HepG2 (cell line): ENCODE measurements around the gene IGSF8. TPM values are rescaled to one million over a fixed set of nuclear protein-coding genes. Genes with fewer than 3 reads are reported as not detected.

ENCODE experiments used
- ATF3 ChIP-seq: sonication (generic); formaldehyde crosslinking; IDR thresholded peaks from 2 replicates; pipeline ENCODE4 v1.4.0; 2020; ENCODE audit warnings: missing genetic modification reagents
- JUN ChIP-seq: sonication (generic); formaldehyde crosslinking; IDR thresholded peaks from 2 replicates; pipeline ENCODE4 v1.4.0; 2020; ENCODE audit warnings: mild to moderate bottlenecking, missing genetic modification reagents
- MED8 ChIP-seq: sonication (generic); formaldehyde crosslinking; IDR thresholded peaks from 2 replicates; pipeline ENCODE4 v1.8.1; 2023; ENCODE audit warnings: mild to moderate bottlenecking, missing genetic modification reagents; ENCODE audit not compliant: insufficient replicate concordance
- MLX ChIP-seq: IDR thresholded peaks from 2 replicates; pipeline ENCODE4 v1.6.1; 2016
- NFE2L1 ChIP-seq: sonication (generic); formaldehyde crosslinking; IDR thresholded peaks from 2 replicates; pipeline ENCODE4 v1.4.0; 2020; ENCODE audit warnings: missing genetic modification reagents, mild to moderate bottlenecking, borderline replicate concordance
- NONO ChIP-seq, 2 experiments: fragments of 450-650 bp in 1 of 2; sonication (generic) in 1 of 2; formaldehyde crosslinking in 1 of 2; IDR thresholded peaks in 1 of 2; conservative IDR thresholded peaks in 1 of 2; 2 replicates each; pipeline versions ENCODE4 v1.6.1 to v1.8.0; 2017 to 2022; ENCODE audit warnings: mild to moderate bottlenecking in 1 of 2, missing genetic modification reagents in 1 of 2, moderate library complexity in 1 of 2
- PATZ1 ChIP-seq: sonication (generic); formaldehyde crosslinking; IDR thresholded peaks from 2 replicates; pipeline ENCODE4 v1.4.0; 2020; ENCODE audit warnings: missing genetic modification reagents
- PAWR ChIP-seq: sonication (generic); formaldehyde crosslinking; IDR thresholded peaks from 2 replicates; pipeline ENCODE4 v1.4.0; 2020; ENCODE audit warnings: missing genetic modification reagents, mild to moderate bottlenecking, borderline replicate concordance
- POLR2G ChIP-seq: fragments of 200-400 bp; formaldehyde crosslinking; IDR thresholded peaks from 2 replicates; pipeline ENCODE4 v1.6.1; 2018; ENCODE audit warnings: mild to moderate bottlenecking, low read depth, low read length, moderate library complexity
- PREB ChIP-seq: sonication (generic); formaldehyde crosslinking; IDR thresholded peaks from 2 replicates; pipeline ENCODE4 v1.4.0; 2020; ENCODE audit warnings: missing genetic modification reagents
- RARA ChIP-seq: IDR thresholded peaks from 2 replicates; pipeline ENCODE4 v1.6.1; 2016; ENCODE audit warnings: missing genetic modification reagents, missing compliant biosample characterization
- RARG ChIP-seq: sonication (generic); formaldehyde crosslinking; IDR thresholded peaks from 2 replicates; pipeline ENCODE4 v1.4.0; 2020; ENCODE audit warnings: low read depth, mild to moderate bottlenecking, missing genetic modification reagents
- RBM22 ChIP-seq: fragments of 200-400 bp; formaldehyde crosslinking; optimal IDR thresholded peaks from 2 replicates; pipeline ENCODE3; 2017; ENCODE audit warnings: mild to moderate bottlenecking, low read length, moderate library complexity
- ZMAT3 ChIP-seq: sonication (generic); formaldehyde crosslinking; conservative IDR thresholded peaks from 2 replicates; pipeline ENCODE4 v1.7.0; 2021; ENCODE audit warnings: missing genetic modification reagents
- ZNF121 ChIP-seq: sonication (generic); formaldehyde crosslinking; IDR thresholded peaks from 2 replicates; pipeline ENCODE4 v1.5.0; 2020; ENCODE audit warnings: mild to moderate bottlenecking, missing genetic modification reagents
- ZNF224 ChIP-seq: sonication (generic); formaldehyde crosslinking; IDR thresholded peaks from 2 replicates; pipeline ENCODE4 v1.5.0; 2020; ENCODE audit warnings: mild to moderate bottlenecking, missing genetic modification reagents
- ZNF30 ChIP-seq: sonication (generic); formaldehyde crosslinking; IDR thresholded peaks from 2 replicates; pipeline ENCODE4 v1.5.0; 2020; ENCODE audit warnings: mild to moderate bottlenecking, missing genetic modification reagents
- ZSCAN12 ChIP-seq: sonication (generic); formaldehyde crosslinking; IDR thresholded peaks from 2 replicates; pipeline ENCODE4 v1.9.0; 2021; ENCODE audit warnings: mild to moderate bottlenecking, missing genetic modification reagents
- polyA plus RNA-seq, 8 experiments: library from polyadenylated mRNA; depleted of rRNA in 3 of 8; stranded (reverse) in 7 of 8; unstranded in 1 of 8; fragments of >200 nt; fragmentation: Illumina TruSeq in 4 of 8; extraction: Trizol in 4 of 8; gene quantifications; 2 replicates each; pipeline versions ENCODE4 v1.2.1 to v1.2.3, GENCODE V29; 2011 to 2016; ENCODE audit warnings: low read depth in 4 of 8, missing spikeins in 1 of 8, mixed read lengths in 1 of 8; ENCODE audit not compliant: insufficient read depth in 1 of 8
- total RNA-seq, 5 experiments: library from RNA; depleted of rRNA; stranded (reverse); fragments of >200 nt; fragmentation: Illumina TruSeq; extraction: Trizol; gene quantifications; 2 replicates each; pipeline ENCODE4 v1.2.3, GENCODE V29; 2016; ENCODE audit warnings: low read depth in 1 of 5
- TF ChIP-seq, protein P1 (sequence below): sonication (generic); formaldehyde crosslinking; IDR thresholded peaks from 2 replicates; pipeline ENCODE4 v1.5.1; 2020; ENCODE audit warnings: mild to moderate bottlenecking, missing genetic modification reagents, borderline replicate concordance

The IGSF8 gene
- total and polyA plus RNA-seq, 2 of the 13 experiments (the other 11 are each of a cell fraction or from before 2014, with no cell fraction given) = 24.0 to 41.0 TPM

DNA sequence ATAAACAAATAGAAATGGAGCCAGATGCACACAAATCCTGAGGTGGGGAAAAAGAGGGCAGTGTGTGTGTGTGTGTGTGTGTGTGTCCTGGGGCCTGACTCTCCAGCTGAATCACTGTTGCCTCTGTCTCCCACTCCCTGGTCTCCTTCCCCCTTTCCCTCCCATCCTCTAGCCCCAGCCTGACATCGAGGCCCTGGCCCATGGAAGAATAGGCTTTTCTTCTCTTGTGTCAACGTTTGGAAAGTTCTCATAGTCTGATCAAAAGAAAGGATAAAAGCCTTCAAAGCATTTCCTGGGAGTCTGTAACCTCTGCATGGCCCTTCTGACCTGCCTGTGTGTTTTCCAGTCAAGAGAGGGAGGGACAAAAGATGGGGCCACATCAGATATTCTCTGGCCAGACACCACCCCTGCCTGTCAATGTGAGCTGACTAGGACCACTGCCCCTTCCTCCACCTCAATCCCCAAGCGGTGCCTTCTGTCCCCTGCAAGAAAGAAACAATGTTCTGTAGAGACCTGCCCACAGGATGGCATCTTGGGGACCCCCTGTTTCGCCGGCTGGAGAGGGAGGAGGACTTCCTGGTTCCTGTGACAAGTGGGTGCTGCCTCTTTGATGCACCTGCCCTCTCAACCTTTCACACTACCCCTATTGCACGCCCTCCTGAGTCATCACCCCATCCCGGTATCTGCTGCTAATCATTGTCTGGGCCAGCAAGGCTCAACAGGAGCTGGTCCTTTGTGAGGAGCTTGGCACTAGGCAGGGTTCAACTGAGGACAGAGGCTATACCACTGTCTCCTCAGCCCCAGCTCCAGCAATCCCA, 44.7 kb downstream of the IGSF8 start (continued):
- TF ChIP-seq PATZ1 (CRISPR knock-in tag) (peak; percentile 89), PAWR (CRISPR knock-in tag) (no peak), RARA (CRISPR knock-in tag) (peak; percentile 94), JUN (no peak; the same call in 1 of the 2 replicates), NONO (IDR thresholded peaks at IDR 0.05) (no peak), NONO (CRISPR knock-in tag; conservative IDR thresholded peaks at IDR 0.05) (peak; percentile 67; the same call in 1 of the 2 replicates), ZNF224 (CRISPR knock-in tag) (no peak), ZMAT3 (CRISPR knock-in tag) (peak; percentile 44), ZNF30 (CRISPR knock-in tag) (no peak), MED8 (CRISPR knock-in tag) (peak; percentile 41), ZSCAN12 (no peak), ZNF121 (no peak), RBM22 (peak; percentile 72), RARG (CRISPR knock-in tag) (no peak), POLR2G (no peak; the same call in 1 of the 2 replicates), MLX (CRISPR knock-in tag) (peak; percentile 66), PREB (CRISPR knock-in tag) (no peak), NFE2L1 (CRISPR knock-in tag) (no peak), ATF3 (peak; percentile 86)
- TF ChIP-seq, protein P1, sequence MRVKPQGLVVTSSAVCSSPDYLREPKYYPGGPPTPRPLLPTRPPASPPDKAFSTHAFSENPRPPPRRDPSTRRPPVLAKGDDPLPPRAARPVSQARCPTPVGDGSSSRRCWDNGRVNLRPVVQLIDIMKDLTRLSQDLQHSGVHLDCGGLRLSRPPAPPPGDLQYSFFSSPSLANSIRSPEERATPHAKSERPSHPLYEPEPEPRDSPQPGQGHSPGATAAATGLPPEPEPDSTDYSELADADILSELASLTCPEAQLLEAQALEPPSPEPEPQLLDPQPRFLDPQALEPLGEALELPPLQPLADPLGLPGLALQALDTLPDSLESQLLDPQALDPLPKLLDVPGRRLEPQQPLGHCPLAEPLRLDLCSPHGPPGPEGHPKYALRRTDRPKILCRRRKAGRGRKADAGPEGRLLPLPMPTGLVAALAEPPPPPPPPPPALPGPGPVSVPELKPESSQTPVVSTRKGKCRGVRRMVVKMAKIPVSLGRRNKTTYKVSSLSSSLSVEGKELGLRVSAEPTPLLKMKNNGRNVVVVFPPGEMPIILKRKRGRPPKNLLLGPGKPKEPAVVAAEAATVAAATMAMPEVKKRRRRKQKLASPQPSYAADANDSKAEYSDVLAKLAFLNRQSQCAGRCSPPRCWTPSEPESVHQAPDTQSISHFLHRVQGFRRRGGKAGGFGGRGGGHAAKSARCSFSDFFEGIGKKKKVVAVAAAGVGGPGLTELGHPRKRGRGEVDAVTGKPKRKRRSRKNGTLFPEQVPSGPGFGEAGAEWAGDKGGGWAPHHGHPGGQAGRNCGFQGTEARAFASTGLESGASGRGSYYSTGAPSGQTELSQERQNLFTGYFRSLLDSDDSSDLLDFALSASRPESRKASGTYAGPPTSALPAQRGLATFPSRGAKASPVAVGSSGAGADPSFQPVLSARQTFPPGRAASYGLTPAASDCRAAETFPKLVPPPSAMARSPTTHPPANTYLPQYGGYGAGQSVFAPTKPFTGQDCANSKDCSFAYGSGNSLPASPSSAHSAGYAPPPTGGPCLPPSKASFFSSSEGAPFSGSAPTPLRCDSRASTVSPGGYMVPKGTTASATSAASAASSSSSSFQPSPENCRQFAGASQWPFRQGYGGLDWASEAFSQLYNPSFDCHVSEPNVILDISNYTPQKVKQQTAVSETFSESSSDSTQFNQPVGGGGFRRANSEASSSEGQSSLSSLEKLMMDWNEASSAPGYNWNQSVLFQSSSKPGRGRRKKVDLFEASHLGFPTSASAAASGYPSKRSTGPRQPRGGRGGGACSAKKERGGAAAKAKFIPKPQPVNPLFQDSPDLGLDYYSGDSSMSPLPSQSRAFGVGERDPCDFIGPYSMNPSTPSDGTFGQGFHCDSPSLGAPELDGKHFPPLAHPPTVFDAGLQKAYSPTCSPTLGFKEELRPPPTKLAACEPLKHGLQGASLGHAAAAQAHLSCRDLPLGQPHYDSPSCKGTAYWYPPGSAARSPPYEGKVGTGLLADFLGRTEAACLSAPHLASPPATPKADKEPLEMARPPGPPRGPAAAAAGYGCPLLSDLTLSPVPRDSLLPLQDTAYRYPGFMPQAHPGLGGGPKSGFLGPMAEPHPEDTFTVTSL (CRISPR knock-in tag) = peak; percentile 51; the same call in 1 of the 2 replicates
